ENCODE data around the gene MVB12B.
A peak's percentile ranks its signal among the peaks of the same experiment; 100 is the strongest.

The MVB12B gene

DNA sequence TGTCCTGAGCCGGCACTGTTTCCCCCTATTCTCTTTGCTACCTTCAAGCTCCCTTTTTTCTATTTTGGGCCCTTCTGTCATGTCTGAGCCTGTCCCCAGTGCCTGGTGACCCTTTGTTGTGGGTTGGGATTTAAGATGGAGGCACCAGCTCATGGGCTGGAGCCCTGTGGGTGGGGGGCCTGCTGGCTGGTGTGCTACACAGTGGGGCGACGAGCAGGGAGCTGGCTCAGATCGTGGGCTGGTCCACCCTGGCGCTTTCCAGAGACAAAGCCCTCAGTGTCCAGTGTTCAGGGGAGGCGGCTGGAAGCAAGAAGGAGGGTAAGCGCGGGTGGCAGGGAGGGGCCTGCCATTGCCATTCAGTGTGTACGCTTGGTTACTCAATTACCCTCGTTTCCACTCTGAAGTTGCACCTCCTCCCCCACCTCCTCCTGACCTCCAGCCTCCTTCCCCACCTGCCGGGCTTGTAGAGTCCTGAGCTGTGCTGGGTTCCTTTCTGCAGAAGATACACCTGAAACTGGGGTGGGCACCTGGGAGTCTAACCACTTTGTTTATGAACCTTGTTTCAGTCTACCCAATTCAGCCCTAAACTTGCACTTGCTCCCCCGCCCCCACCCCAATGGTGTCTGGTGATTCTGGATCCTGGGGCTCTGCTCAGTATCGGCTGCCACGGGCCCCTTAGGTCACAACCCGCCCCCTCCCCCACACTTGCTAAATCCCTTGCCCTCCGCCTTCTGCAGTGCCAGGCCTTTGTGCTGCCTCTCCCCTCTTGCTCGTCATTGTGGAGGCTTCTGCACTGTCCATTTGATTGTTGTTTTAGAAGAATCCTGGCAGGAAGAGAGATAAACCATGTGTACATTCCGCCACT is 49.9 kb downstream of the MVB12B start:
- Histone ChIP-seq H3K4me3 (no peak overlapping the region), H3K27ac (peak overlapping the region in 8 of 21 experiments; percentile 10 to 38 (median 28))

DNA sequence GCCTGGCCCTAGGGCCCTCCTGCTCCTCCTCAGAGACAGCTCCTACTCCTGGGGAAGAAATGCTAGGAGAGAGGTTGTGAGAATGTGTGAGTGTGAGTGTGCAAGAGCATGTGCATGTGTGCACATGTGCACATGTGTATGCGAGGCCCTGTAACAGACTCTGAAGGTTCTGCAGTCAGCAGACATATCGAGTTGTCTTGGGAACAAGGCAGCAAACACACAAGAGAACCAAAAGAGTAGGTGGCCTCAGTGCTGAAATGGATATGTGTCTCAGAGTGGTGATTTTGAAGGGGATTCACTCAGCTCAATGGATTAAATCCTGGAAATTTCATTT is 50.5 kb downstream of the MVB12B start:
- Histone ChIP-seq H3K4me3 (no peak overlapping the region), H3K27ac (peak overlapping the region in 1 of 21 experiments; percentile 18)

DNA sequence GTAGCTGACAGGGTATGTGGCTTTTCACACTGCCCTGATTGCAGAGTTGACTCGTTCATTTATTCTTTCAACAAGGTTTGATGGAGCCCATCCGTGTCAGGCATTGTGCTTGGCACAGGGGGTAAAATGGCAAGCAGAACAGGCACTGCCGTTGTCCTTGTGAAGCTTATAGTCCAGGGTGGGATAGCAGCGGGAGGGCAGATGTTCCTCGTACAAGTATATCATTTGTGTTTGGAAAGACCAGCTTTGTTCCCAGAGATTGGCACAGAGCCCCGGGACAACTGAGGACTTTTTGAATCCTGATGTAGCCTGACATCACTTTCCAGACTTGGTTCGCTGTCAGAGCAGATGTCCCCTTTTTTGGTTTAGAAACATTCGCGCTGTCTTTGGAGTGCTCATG is 50.9 kb downstream of the MVB12B start:
- H3K27ac ChIP-seq: no peak overlapping the region

DNA sequence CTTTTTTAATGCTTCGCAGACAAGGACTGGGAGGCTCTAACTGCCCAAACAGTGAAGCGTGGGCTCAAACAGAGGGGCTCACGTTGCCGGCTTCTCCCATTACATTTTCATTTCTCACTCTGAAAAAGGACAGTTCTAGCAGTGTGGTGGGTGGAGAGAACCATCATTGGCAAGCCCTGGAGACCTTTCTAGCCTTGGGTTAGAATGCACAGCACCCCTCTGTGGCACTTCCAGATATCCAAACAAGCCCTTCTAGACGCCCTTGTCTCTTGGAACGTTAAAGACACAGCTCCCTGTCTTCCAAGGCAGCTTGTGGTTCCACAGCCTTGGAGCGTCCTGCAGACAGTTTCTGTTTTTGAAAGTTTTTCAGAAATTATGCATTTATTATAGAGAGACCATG is 52.1 kb downstream of the MVB12B start:
- Histone ChIP-seq H3K4me3 (no peak overlapping the region), H3K27ac (no peak overlapping the region)

More for the DNA sequence above, 50.9 kb downstream of the MVB12B start:
- no peak overlapping the region for H3K4me3 ChIP-seq

DNA sequence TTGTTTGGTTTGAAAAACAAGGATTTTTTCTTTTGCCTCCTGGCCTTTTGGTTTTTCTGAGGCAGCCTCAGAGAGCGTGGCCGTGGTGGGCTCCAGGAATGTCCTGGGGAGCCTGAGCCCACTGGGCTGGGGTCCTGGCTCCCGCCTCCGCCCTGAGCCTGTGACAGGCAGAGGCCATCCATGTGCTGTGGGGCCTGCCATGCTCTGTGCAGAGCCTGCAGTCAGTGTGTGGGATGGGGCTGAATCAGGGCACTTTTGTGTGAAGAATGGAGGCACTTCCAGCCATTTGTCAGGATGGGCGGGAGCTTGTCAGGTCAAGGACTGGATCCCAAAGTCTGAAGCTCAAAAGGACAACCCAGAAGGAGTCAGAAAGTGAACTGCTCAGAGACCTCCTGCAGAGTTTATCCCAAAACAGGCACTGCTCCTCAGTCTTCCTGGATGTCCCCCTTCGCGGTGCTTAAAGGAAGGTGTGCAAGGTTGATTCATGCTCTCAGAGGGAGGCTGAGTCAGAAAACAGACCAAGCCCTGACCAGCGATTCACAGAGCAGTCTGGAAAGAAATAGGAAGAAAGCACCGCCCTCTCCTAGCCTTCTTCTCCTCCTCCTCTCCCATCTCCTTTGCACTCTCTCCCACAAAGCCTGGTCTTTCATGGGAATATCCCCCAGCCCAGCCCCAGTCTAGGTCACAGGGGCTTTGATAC is 53.2 kb downstream of the MVB12B start:
- H3K4me3 ChIP-seq: no peak overlapping the region
- no peak overlapping the region for H3K27ac ChIP-seq

- no peak overlapping the region for H3K4me3 ChIP-seq
- no peak overlapping the region for H3K27ac ChIP-seq
Observed at GRCh38 chr9:126380447-126380846, 53.8 kb downstream of the MVB12B start.

- H3K27ac ChIP-seq: no peak overlapping the region
- H3K4me3 ChIP-seq: no peak overlapping the region
Observed at GRCh38 chr9:126381195-126381594, 54.6 kb downstream of the MVB12B start.

DNA sequence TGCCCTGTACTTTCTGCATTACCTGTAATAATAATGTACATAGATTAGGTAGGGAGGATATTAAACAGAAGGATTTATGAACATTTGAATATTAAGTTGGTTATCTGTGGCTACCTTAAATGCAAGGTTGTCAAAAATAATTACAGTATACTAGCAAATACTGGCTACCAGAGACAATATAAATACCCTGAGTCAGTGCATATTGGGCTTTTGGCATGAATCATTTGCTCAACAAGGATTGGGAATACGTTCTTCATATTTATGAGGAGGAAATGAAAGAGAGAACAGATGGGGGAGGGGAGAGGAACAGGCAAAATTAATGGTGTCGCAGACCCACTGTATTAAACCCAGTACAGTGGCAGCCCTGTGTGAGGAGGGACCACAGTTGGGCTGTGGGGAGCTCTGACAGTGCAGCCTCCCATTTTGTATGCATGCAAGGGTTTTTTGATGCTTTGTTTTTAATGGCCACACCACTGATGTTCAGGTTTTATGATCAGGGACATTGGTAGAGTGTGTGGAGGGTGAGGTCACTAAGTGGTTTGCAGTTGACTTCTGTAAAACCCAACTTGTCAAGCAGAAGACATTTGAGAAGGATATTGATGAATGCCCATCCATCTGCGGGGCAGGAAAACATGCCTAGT is 56.9 kb downstream of the MVB12B start:
- Histone ChIP-seq H3K27ac (no peak overlapping the region), H3K4me3 (no peak overlapping the region)

GRCh38 chr9:126384926-126385325 is 58.3 kb downstream of the MVB12B start:
- no peak overlapping the region for H3K27ac ChIP-seq

DNA sequence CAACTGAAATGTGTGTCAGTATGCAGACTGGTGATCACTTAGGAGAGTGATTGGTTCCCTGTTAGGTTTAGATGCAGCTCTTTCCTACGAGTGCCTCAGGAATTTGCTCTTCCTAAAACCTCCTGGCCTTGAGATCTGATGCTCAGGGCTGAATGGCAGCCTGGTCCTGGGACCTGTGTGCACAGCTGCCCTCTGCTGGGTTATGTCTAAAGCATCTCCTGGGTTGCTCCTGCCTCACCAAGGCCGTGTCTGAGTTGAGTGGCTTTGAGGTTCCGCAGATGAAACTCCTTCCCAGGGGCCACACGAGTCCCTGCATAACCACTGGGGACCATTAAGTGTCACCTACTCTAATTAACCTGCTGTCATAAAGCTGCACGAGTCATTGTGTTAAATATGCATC is 59.5 kb downstream of the MVB12B start:
- Histone ChIP-seq H3K27ac (no peak overlapping the region), H3K4me3 (no peak overlapping the region)

More at GRCh38 chr9:126384926-126385325, 58.3 kb downstream of the MVB12B start:
- no peak overlapping the region for H3K4me3 ChIP-seq

DNA sequence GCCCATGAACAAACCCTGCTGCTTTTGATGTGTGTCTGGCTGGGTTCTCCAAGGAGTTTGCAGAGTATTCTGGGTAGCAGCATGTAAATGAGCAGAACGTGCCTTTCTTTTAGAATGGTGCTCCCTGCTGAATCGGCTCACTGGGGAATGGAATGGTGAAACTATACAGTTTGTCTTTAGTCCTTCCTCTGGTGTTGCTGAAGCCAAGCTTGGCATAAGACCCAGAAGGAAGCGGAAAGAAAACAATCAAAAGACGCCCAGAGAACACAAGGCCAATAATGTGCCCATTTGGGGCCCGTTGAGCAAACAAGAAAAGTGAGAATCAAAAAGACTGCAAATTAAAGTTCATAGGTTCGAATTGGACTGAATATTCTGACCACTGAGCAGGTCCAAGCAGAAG is 60.1 kb downstream of the MVB12B start:
- Histone ChIP-seq H3K27ac (peak overlapping the region in 2 of 21 experiments; percentile 9 to 17), H3K4me3 (no peak overlapping the region)

DNA sequence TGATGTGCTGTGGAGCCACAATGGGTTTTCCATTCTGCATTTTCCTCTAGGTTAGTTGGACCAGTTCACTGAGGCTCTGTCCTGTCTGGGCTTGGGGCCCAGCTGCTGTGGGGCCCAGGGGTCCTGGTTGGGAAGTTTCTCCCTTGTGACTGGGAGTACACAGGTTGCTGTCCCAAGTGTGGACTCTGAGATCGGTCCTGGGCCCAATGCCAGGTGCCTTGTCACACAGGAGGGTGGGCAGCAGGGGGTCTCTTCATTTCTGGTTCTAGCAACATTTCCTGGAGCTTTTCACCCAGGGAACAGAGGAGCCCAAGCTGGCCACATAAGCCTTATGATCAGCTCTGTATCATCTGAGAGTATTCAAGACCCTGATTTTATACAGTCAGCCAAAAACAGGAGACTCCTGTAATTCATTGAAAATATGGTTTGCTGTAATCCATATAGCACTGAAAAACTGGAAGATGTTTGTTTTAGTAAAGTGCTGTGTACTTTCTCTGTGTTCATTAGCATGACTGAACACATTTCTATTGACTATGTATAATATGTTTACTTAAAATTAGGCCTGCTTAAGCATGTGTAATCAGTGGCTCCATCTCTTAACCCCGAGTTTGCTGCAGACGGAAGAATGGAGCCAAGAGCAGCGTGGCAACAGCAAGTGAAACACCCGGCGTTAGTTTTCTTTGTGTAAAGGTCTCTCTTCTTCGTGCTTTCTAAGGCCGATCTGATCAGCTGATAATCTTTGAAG is 62.5 kb downstream of the MVB12B start:
- Histone ChIP-seq H3K4me3 (no peak overlapping the region), H3K27ac (peak overlapping the region in 11 of 21 experiments; percentile 30 to 71 (median 43))

GRCh38 chr9:126389992-126390391 is 63.4 kb downstream of the MVB12B start:
- H3K4me3 ChIP-seq: no peak overlapping the region
- peak overlapping the region in 10 of 21 experiments; percentile 30 to 71 (median 47) for H3K27ac ChIP-seq

DNA sequence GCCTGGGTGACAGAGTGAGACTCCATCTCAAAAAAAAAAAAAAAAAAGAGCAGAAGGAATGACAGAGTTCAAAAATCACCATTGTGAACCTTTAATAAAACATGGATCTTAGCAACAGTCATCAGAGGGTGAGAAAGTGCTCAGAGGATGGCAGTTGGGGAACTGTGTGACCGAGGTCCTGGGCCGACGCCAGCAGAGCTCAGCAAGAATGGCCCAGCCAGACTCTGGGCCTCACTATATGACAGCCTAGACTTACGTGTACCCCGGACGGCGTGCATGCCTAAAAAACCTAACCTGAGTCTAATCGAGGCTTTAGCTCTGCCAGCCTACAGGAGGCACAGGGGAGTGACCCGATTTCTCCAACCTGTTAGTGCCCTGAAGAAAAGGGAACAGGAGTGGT is 64.3 kb downstream of the MVB12B start:
- Histone ChIP-seq H3K4me3 (no peak overlapping the region), H3K27ac (peak overlapping the region in 6 of 21 experiments; percentile 13 to 76 (median 46))

- peak overlapping the region in 16 of 21 experiments; percentile 13 to 82 (median 62) for H3K27ac ChIP-seq
- H3K4me3 ChIP-seq: no peak overlapping the region
Observed at GRCh38 chr9:126391713-126392661, 65.4 kb downstream of the MVB12B start.

DNA sequence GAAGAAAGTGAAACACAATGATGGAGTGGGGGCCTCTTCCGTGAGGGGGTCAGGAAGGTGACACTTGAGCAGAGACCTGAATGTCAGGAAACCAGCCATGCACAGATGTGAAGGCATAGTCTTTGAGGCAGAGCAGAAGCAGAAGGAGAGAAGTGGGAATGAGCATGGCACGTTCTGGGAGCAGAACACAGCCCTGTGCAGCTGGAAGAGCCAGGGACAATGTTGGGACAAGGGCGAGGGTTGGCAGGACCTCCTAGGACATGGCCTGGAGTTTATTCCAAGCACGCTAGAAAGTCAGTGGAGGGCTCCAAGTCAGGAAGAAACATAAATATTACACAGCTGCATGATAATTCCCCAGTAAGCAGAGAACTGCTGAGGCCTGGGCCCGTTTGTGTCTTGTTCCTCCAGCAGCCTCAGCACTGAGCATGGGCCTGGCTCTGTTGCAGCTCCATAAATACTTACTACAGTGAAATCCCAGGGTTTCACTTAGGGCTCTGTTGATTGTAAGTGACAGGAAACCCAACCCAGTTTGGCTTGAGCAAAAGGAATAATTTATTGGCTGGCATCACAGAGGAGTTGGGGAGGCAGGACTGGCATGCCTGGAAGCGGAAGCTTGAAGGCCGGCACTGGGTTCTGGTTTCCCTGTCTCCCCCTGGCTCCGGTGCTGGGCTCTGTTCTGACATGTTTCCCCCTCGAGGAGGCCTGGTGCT is 66.2 kb downstream of the MVB12B start:
- peak overlapping the region in 17 of 21 experiments; percentile 13 to 82 (median 62) for H3K27ac ChIP-seq
- H3K4me3 ChIP-seq: no peak overlapping the region

GRCh38 chr9:126393876-126394275 is 67.2 kb downstream of the MVB12B start:
- Histone ChIP-seq H3K27ac (peak overlapping the region in 11 of 21 experiments; percentile 1 to 82 (median 69)), H3K4me3 (no peak overlapping the region)

- Histone ChIP-seq H3K27ac (peak overlapping the region in 3 of 21 experiments; percentile 14 to 82 (median 71)), H3K4me3 (no peak overlapping the region)
Observed at GRCh38 chr9:126394802-126395201, 68.2 kb downstream of the MVB12B start.

Measured in skin epidermis (tissue), 12 donors.